H1 (cell line): Measurements from ENCODE around the gene TCF21. TPM values are rescaled to one million over a fixed set of nuclear protein-coding genes. Genes with fewer than 3 reads are reported as not detected.
A peak's percentile ranks its signal among the peaks of the same experiment; 100 is the strongest.

Experiments
- CTCF ChIA-PET: fragments of 300-600 bp; sonication (Branson Sonifier 250); formaldehyde crosslinking; loops from one replicate; lab custom pipeline; 2021; ENCODE audit not compliant: partially characterized antibody; lab: Charles Lee
- POLR2A ChIA-PET: fragments of 300-600 bp; sonication (Branson Sonifier 250); formaldehyde crosslinking; loops from one replicate; lab custom pipeline; 2021; ENCODE audit warnings: inconsistent platforms; ENCODE audit not compliant: partially characterized antibody; lab: Charles Lee
- DNase-seq, 2 experiments: peaks; one replicate each; pipeline versions ENCODE4 v3.0.0 to v3.0.0-alpha.2; 2010 to 2022; ENCODE audit warnings: low spot score in 2 of 2, low read depth in 1 of 2, mixed read lengths in 1 of 2
- FAIRE-seq: peaks from 2 replicates; lab custom pipeline; 2011; peaks lifted over from hg19 to GRCh38; lab: Jason Lieb, UNC
- H2AFZ ChIP-seq: 2 replicates; pipeline ENCODE4 v1.8.1; 2012; ENCODE audit warnings: low read length, inconsistent platforms
- H2AK5ac ChIP-seq: 2 replicates; pipeline ENCODE4 v1.6.1; 2013; ENCODE audit warnings: low read depth, low read length
- H2BK120ac ChIP-seq: replicated peaks from 2 replicates; pipeline ENCODE3; 2013; ENCODE audit warnings: low read depth, low read length, inconsistent platforms
- H2BK12ac ChIP-seq: 2 replicates; pipeline ENCODE4 v1.6.1; 2013; ENCODE audit warnings: low read depth, low read length
- H2BK15ac ChIP-seq: 2 replicates; pipeline ENCODE4 v1.6.1; 2013; ENCODE audit warnings: low read length
- H2BK20ac ChIP-seq: 2 replicates; pipeline ENCODE4 v1.6.1; 2013; ENCODE audit warnings: low read length
- H2BK5ac ChIP-seq: 2 replicates; pipeline ENCODE4 v1.6.1; 2013; ENCODE audit warnings: low read depth, low read length
- H3K14ac ChIP-seq: 2 replicates; pipeline ENCODE4 v1.6.1; 2013; ENCODE audit warnings: inconsistent platforms; ENCODE audit not compliant: insufficient read length
- H3K18ac ChIP-seq: 2 replicates; pipeline ENCODE4 v1.6.1; 2013; ENCODE audit warnings: low read length; ENCODE audit errors: extremely low read depth
- H3K23ac ChIP-seq: 2 replicates; pipeline ENCODE4 v1.6.1; 2013; ENCODE audit warnings: inconsistent platforms; ENCODE audit not compliant: insufficient read length
- H3K23me2 ChIP-seq: 2 replicates; pipeline ENCODE4 v1.6.1; 2013; ENCODE audit warnings: low read depth, low read length
- H3K27ac ChIP-seq: 2 replicates; pipeline ENCODE4 v1.6.1; 2011; ENCODE audit warnings: low read depth, low read length, inconsistent platforms
- H3K27me3 ChIP-seq, 4 experiments: replicated peaks in 1 of 4; 1 replicate in 1 of 4; 2 replicates in 3 of 4; pipeline versions ENCODE4 v1.6.1 to v1.8.1; 2011 to 2013; ENCODE audit warnings: low read length in 3 of 4, mild to moderate bottlenecking in 3 of 4, inconsistent platforms in 2 of 4, mixed read lengths in 2 of 4, moderate library complexity in 1 of 4; ENCODE audit not compliant: control insufficient read depth in 3 of 4, insufficient read depth in 3 of 4; ENCODE audit errors: extremely low read depth in 1 of 4
- H3K36me3 ChIP-seq, 4 experiments: 2 replicates each; pipeline versions ENCODE4 v1.6.1 to v1.8.1; 2011 to 2013; ENCODE audit warnings: mild to moderate bottlenecking in 4 of 4, low read length in 3 of 4, moderate library complexity in 2 of 4, control low read depth in 1 of 4, inconsistent platforms in 1 of 4; ENCODE audit not compliant: insufficient read depth in 4 of 4, control insufficient read depth in 2 of 4
- H3K4ac ChIP-seq: replicated peaks from 2 replicates; pipeline ENCODE3; 2013; ENCODE audit warnings: low read length, low read depth, mixed read lengths, inconsistent platforms; ENCODE audit not compliant: insufficient read length
- H3K4me1 ChIP-seq, 4 experiments: replicated peaks in 1 of 4; 1 replicate in 1 of 4; 2 replicates in 3 of 4; pipeline versions ENCODE4 v1.6.1 to v1.8.1; 2011 to 2013; ENCODE audit warnings: low read length in 3 of 4, inconsistent platforms in 2 of 4, mixed read lengths in 1 of 4; ENCODE audit not compliant: insufficient read depth in 4 of 4, control insufficient read depth in 3 of 4
- H3K4me2 ChIP-seq, 2 experiments: 2 replicates each; pipeline versions ENCODE4 v1.6.1 to v1.8.1; 2011 to 2013; ENCODE audit warnings: low read depth in 2 of 2, low read length in 2 of 2, control low read depth in 1 of 2, inconsistent platforms in 1 of 2, mild to moderate bottlenecking in 1 of 2; ENCODE audit not compliant: insufficient read depth in 1 of 2
- H3K4me3 ChIP-seq, 4 experiments: fragments of 200-600, 300-600 bp in 1 of 4; sonication (generic), shearing (Covaris generic), sonication (Bioruptor Twin) in 1 of 4; 2 replicates each; pipeline versions ENCODE4 v1.5.1 to v1.8.1; 2011 to 2016; ENCODE audit warnings: low read length in 4 of 4, low read depth in 3 of 4, control low read depth in 2 of 4, inconsistent platforms in 2 of 4, mild to moderate bottlenecking in 2 of 4, mixed read lengths in 1 of 4, moderate library complexity in 1 of 4; ENCODE audit not compliant: insufficient read depth in 2 of 4; ENCODE audit errors: extremely low read depth in 1 of 4
- H3K56ac ChIP-seq: replicated peaks from 2 replicates; pipeline ENCODE3; 2013; ENCODE audit warnings: low read depth, mild to moderate bottlenecking, mixed read lengths, low read length, inconsistent platforms; ENCODE audit not compliant: insufficient read length
- H3K79me1 ChIP-seq: 2 replicates; pipeline ENCODE4 v1.6.1; 2013; ENCODE audit warnings: low read depth, low read length, control low read depth
- H3K79me2 ChIP-seq, 2 experiments: 2 replicates each; pipeline versions ENCODE4 v1.6.1 to v1.8.1; 2012 to 2013; ENCODE audit warnings: low read length in 2 of 2, mild to moderate bottlenecking in 2 of 2, inconsistent platforms in 1 of 2; ENCODE audit not compliant: insufficient read depth in 2 of 2, control insufficient read depth in 1 of 2
- H3K9ac ChIP-seq, 4 experiments: replicated peaks in 1 of 4; 1 replicate in 1 of 4; 2 replicates in 3 of 4; pipeline versions ENCODE4 v1.6.1 to v1.8.1; 2011 to 2013; ENCODE audit warnings: low read depth in 3 of 4, low read length in 3 of 4, control low read depth in 2 of 4, mild to moderate bottlenecking in 2 of 4, moderate library complexity in 2 of 4, inconsistent platforms in 1 of 4; ENCODE audit errors: extremely low read depth in 1 of 4
- H3K9me3 ChIP-seq, 2 experiments: 2 replicates each; pipeline versions ENCODE4 v1.6.1 to v1.8.1; 2012 to 2013; ENCODE audit warnings: mild to moderate bottlenecking in 2 of 2, moderate library complexity in 2 of 2, control low read depth in 1 of 2, inconsistent platforms in 1 of 2, low read depth in 1 of 2, low read length in 1 of 2, mixed read lengths in 1 of 2; ENCODE audit not compliant: insufficient read depth in 2 of 2
- H4K20me1 ChIP-seq, 2 experiments: replicated peaks in 1 of 2; 2 replicates each; pipeline versions ENCODE3 to v1.8.1; 2011 to 2013; ENCODE audit warnings: inconsistent platforms in 2 of 2, low read length in 2 of 2, mild to moderate bottlenecking in 1 of 2; ENCODE audit not compliant: insufficient read depth in 2 of 2, control insufficient read depth in 1 of 2
- H4K5ac ChIP-seq: 2 replicates; pipeline ENCODE4 v1.6.1; 2013; ENCODE audit warnings: low read length, low read depth, mixed read lengths, inconsistent platforms; ENCODE audit not compliant: insufficient read length
- H4K8ac ChIP-seq: 2 replicates; pipeline ENCODE4 v1.8.0; 2013; ENCODE audit warnings: mild to moderate bottlenecking, moderate library complexity, low read length, inconsistent platforms; ENCODE audit not compliant: insufficient read depth; ENCODE audit errors: extremely low read depth
- H4K91ac ChIP-seq: replicated peaks from 2 replicates; pipeline ENCODE3; 2013; ENCODE audit warnings: low read length, mixed read lengths, inconsistent platforms; ENCODE audit not compliant: insufficient read length
- CREB1 ChIP-seq: IDR thresholded peaks from 2 replicates; pipeline ENCODE4 v1.6.1; 2012; ENCODE audit warnings: inconsistent platforms
- RAD21 ChIP-seq, 2 experiments: IDR thresholded peaks in 1 of 2; conservative IDR thresholded peaks in 1 of 2; 2 replicates each; pipeline ENCODE4 v1.6.1; 2011; ENCODE audit warnings: low read depth in 2 of 2, low read length in 2 of 2, improper control_type of control experiment in 1 of 2, inconsistent platforms in 1 of 2, mild to moderate bottlenecking in 1 of 2, moderate library complexity in 1 of 2
- SIX5 ChIP-seq: IDR thresholded peaks from 2 replicates; pipeline ENCODE4 v1.6.1; 2011; ENCODE audit warnings: mild to moderate bottlenecking, low read depth, low read length
- SP4 ChIP-seq: IDR thresholded peaks from 2 replicates; pipeline ENCODE4 v1.6.1; 2012; ENCODE audit warnings: low read length, inconsistent platforms
- YY1 ChIP-seq: IDR thresholded peaks from 2 replicates; pipeline ENCODE4 v1.6.1; 2011; ENCODE audit warnings: low read depth, mild to moderate bottlenecking, low read length
- WGBS, 2 experiments: shearing (Covaris generic) in 1 of 2; methylation state at CpG; one replicate each; pipeline versions ENCODE4 v1.1.6 to v1.1.7; 2013 to 2015; ENCODE audit warnings: low lambda C conversion rate in 2 of 2, mixed read lengths in 2 of 2, inconsistent platforms in 1 of 2, low coverage in 1 of 2, missing lambda C conversion rate in 1 of 2; ENCODE audit not compliant: insufficient replicate concordance in 2 of 2, insufficient coverage in 1 of 2, insufficient read length in 1 of 2; ENCODE audit errors: extremely low coverage in 1 of 2, missing lambda C conversion rate in 1 of 2; 5-methylcytosine and 5-hydroxymethylcytosine counted together
- polyA plus RNA-seq, 7 experiments: library from polyadenylated mRNA; depleted of rRNA in 3 of 7; stranded (reverse) in 5 of 7; unstranded in 2 of 7; fragments of >200 nt in 5 of 7; fragments of 200-250 nt in 2 of 7; gene quantifications; 1 replicate in 5 of 7; 2 replicates in 1 of 7; 4 replicates in 1 of 7; pipeline versions ENCODE4 v1.2.1 to v1.2.3, GENCODE V29; 2011 to 2013; ENCODE audit warnings: missing spikeins in 2 of 7, mixed read lengths in 2 of 7
- total RNA-seq: library from RNA; stranded (reverse); fragmentation: NEBNext Ultra II Directional; extraction: Animal tissue kit (Norgen Biotek cat#: 25700); gene quantifications from 2 replicates; pipeline ENCODE4 v1.2.1, GENCODE V29; 2021
- TF ChIP-seq, protein P1 (sequence below), 3 experiments: IDR thresholded peaks; 1 replicate in 2 of 3; 2 replicates in 1 of 3; pipeline versions ENCODE4 v1.5.1 to v1.6.1; 2011; ENCODE audit warnings: low read length in 3 of 3, mild to moderate bottlenecking in 3 of 3, inconsistent platforms in 2 of 3, low read depth in 1 of 3, moderate library complexity in 1 of 3; ENCODE audit not compliant: insufficient read depth in 1 of 3; ENCODE audit errors: control extremely low read depth in 1 of 3
- TF ChIP-seq, protein P2 (sequence below): IDR thresholded peaks from 2 replicates; pipeline ENCODE4 v1.6.1; 2012; ENCODE audit warnings: inconsistent platforms

The TCF21 gene
- total and polyA plus RNA-seq, 2 of the 8 experiments (the other 6 are each of a cell fraction or from before 2014, with no cell fraction given) = 0.05 to 0.09 TPM

DNA sequence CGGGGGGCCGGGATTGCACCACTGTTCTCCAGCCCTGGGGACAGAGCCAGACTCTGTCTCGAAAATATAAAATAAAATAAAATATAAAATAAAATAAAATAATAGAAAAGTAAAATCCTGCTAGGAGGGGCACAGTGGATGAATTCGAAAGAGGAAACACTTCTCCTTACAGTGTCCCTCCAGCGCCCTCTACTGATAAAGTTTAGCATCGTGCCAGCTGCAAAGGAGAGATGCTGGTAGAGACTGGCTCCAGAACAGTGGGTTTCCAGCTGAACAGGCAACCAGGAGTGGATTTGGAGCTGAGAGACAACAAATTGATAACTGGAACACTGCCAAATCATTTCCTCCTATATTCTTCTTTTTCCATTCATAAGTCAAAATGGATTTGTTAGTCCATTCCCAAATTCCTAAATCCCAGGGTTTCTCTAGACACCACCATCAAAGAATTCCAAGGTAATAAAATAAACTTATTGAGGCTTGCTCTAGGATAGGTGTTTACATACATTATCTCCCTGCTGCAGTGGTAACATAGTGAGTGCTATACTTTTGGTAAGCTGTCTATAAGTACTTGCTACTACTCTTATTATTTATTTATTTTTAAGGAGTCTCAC, 32.4 kb downstream of the TCF21 start:
- no peak overlapping the region for H3K9ac ChIP-seq
- no peaks in the 10 kb centered on the region for H3K79me1 ChIP-seq
- no peaks in the 10 kb centered on the region for H3K36me3 ChIP-seq
- peak; percentile 76 for FAIRE-seq
- no peak overlapping the region for H3K27ac ChIP-seq
- no peak overlapping the region for H3K23ac ChIP-seq
- H3K4me1 ChIP-seq = peaks cover 0 to 7% (median 5%) of the 10 kb centered on the region in 4 experiments; a peak in 6 of 7 replicates
- H4K5ac ChIP-seq = no peak overlapping the region
- H2AK5ac ChIP-seq = no peak overlapping the region
- no peak overlapping the region for H3K14ac ChIP-seq
- no peak overlapping the region for H3K4me2 ChIP-seq
- H2BK5ac ChIP-seq = no peak overlapping the region
- no peaks in the 10 kb centered on the region for H3K79me2 ChIP-seq
- H4K8ac ChIP-seq = no peak overlapping the region
- no peak for TF ChIP-seq SIX5
- TF ChIP-seq CREB1 = no peak
- TF ChIP-seq YY1 = no peak
- TF ChIP-seq, protein P1, sequence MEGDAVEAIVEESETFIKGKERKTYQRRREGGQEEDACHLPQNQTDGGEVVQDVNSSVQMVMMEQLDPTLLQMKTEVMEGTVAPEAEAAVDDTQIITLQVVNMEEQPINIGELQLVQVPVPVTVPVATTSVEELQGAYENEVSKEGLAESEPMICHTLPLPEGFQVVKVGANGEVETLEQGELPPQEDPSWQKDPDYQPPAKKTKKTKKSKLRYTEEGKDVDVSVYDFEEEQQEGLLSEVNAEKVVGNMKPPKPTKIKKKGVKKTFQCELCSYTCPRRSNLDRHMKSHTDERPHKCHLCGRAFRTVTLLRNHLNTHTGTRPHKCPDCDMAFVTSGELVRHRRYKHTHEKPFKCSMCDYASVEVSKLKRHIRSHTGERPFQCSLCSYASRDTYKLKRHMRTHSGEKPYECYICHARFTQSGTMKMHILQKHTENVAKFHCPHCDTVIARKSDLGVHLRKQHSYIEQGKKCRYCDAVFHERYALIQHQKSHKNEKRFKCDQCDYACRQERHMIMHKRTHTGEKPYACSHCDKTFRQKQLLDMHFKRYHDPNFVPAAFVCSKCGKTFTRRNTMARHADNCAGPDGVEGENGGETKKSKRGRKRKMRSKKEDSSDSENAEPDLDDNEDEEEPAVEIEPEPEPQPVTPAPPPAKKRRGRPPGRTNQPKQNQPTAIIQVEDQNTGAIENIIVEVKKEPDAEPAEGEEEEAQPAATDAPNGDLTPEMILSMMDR (IDR thresholded peaks at IDR 0.05; ENCODE audit: control extremely low read depth in 1 of 3, insufficient read depth in 1 of 3, low read depth in 1 of 3, low read length in 3 of 3) = peak; percentile 46 to 84 (median 80)
- peak; percentile 86 to 89 for TF ChIP-seq RAD21 (IDR thresholded peaks at IDR 0.05 in 1 of 2, conservative IDR thresholded peaks at IDR 0.05 in 1 of 2; ENCODE audit: low read depth in 2 of 2, low read length in 2 of 2)
- TF ChIP-seq, protein P2, sequence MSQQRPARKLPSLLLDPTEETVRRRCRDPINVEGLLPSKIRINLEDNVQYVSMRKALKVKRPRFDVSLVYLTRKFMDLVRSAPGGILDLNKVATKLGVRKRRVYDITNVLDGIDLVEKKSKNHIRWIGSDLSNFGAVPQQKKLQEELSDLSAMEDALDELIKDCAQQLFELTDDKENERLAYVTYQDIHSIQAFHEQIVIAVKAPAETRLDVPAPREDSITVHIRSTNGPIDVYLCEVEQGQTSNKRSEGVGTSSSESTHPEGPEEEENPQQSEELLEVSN = no peak
- no peak for TF ChIP-seq SP4
- H3K23me2 ChIP-seq = no peaks in the 10 kb centered on the region
- H2BK20ac ChIP-seq = no peak overlapping the region
- no peak overlapping the region for H2AFZ ChIP-seq
- H2BK15ac ChIP-seq = no peak overlapping the region
- no peak overlapping the region for H3K4me3 ChIP-seq
- H3K27me3 ChIP-seq = no peaks in the 10 kb centered on the region
- H3K18ac ChIP-seq = no peak overlapping the region
- no peak overlapping the region for H3K4ac ChIP-seq
- no peaks in the 10 kb centered on the region for H3K9me3 ChIP-seq
- CTCF ChIA-PET = interaction anchor here (0.6 to 8.9 kb wide), 57 partner anchors 9 to 1084 kb away, joined by 3 to 374 read pairs (median 6); partner anchors contain the start of gene TBPL1
- no peak overlapping the region for H4K91ac ChIP-seq
- no peaks in the 10 kb centered on the region for H4K20me1 ChIP-seq
- no peak overlapping the region for H2BK120ac ChIP-seq
- H2BK12ac ChIP-seq = no peak overlapping the region
- WGBS, 2 experiments = 26% methylated on average over 6 of the region's 6 CpGs; no CpG with 5 or more reads in 1 of the 2 experiments
- DNase-seq = peak; percentile 41 to 90
- POLR2A ChIA-PET = interaction anchor here (0.9 to 1.3 kb wide), 2 partner anchors 10 to 352 kb away, joined by 3 read pairs; no protein-coding TSS in a partner anchor
- no peak overlapping the region for H3K56ac ChIP-seq
